ENCODE results near the gene OBSL1.

DNA sequence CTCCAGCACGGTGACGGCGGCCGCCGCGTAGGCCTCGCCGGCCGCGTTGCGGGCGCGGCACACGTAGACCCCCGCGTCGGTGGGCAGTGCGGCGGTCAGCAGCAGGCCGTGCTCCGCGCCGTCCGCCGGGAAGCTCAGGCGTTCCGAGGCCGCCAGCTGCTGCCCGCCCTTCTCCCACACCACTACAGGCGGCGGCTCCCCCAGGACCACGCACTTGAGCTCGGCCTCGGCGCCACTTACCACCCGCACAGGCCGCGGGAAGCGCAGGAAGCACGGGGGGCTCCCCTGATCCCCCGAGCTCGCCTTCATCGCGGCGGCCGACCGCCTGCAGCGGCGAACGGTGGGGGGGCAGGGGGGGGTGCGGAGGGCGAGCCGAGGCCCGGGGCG is 422 bp downstream of the OBSL1 start:
- TF ChIP-seq, protein P1, sequence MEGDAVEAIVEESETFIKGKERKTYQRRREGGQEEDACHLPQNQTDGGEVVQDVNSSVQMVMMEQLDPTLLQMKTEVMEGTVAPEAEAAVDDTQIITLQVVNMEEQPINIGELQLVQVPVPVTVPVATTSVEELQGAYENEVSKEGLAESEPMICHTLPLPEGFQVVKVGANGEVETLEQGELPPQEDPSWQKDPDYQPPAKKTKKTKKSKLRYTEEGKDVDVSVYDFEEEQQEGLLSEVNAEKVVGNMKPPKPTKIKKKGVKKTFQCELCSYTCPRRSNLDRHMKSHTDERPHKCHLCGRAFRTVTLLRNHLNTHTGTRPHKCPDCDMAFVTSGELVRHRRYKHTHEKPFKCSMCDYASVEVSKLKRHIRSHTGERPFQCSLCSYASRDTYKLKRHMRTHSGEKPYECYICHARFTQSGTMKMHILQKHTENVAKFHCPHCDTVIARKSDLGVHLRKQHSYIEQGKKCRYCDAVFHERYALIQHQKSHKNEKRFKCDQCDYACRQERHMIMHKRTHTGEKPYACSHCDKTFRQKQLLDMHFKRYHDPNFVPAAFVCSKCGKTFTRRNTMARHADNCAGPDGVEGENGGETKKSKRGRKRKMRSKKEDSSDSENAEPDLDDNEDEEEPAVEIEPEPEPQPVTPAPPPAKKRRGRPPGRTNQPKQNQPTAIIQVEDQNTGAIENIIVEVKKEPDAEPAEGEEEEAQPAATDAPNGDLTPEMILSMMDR (conservative IDR thresholded peaks at IDR 0.05; ENCODE audit: low read depth, low read length): no peak
- no peak for TF ChIP-seq EZH2 (IDR thresholded peaks at IDR 0.05; ENCODE audit: borderline replicate concordance, low read depth, low read length, poor library complexity, severe bottlenecking)
